Measurements from ENCODE around the gene FNTB. TPM values are rescaled to one million over a fixed set of nuclear protein-coding genes. Genes with fewer than 3 reads are reported as not detected.

Gene FNTB
- total RNA-seq, 2 donors from 2014 or later, result 12.1 to 20.7 TPM

GRCh38 chr14:64940336-64940910, 46.3 kb upstream of the FNTB start:
- no peaks in the 10 kb centered on the region for H3K9me3 ChIP-seq
- DNase-seq, result no peak
- H3K9ac ChIP-seq (ENCODE audit: low read depth in 2 of 2, low read length in 2 of 2), result peak overlapping the region in 1 of 2 donors; percentile 71
- peak overlapping the region; percentile 36 for H3K4me3 ChIP-seq
- no peaks in the 10 kb centered on the region for H3K27me3 ChIP-seq
- TF ChIP-seq CTCF (IDR thresholded peaks at IDR 0.05), result no peak
- H3K4me1 ChIP-seq, result peaks cover 8% of the 10 kb centered on the region
- intact Hi-C loops (cut with DNase I), result no loop called here
- peak overlapping the region; percentile 80 for H3K27ac ChIP-seq
- no peaks in the 10 kb centered on the region for H3K36me3 ChIP-seq

- DNase-seq, result peak; percentile 93
- Histone ChIP-seq H3K9ac (ENCODE audit: low read depth in 2 of 2, low read length in 2 of 2) (peak within 1 kb of the TSS in 1 of 2 donors; percentile 71), H3K27ac (peak within 1 kb of the TSS; percentile 80), H3K36me3 (no peaks in the 10 kb centered on the region), H3K9me3 (no peaks in the 10 kb centered on the region), H3K27me3 (no peaks in the 10 kb centered on the region), H3K4me1 (peaks cover 8% of the 10 kb centered on the region), H3K4me3 (peak within 1 kb of the TSS; percentile 36)
- intact Hi-C loops (cut with DNase I), result no loop called here
- no peak for TF ChIP-seq CTCF (IDR thresholded peaks at IDR 0.05)
Observed at GRCh38 chr14:64942531-64943111, 44.1 kb upstream of the FNTB start, which contains the start of gene GPX2. GPX2 (minus strand) TSS chr14:64942745; CDS start chr14:64942726, 19 bp downstream.

GRCh38 chr14:64943556-64943955, 43.1 kb upstream of the FNTB start:
- Histone ChIP-seq H3K9me3 (no peaks in the 10 kb centered on the region), H3K4me3 (no peak overlapping the region), H3K36me3 (no peaks in the 10 kb centered on the region), H3K27ac (peak overlapping the region; percentile 80), H3K4me1 (peaks cover 8% of the 10 kb centered on the region), H3K9ac (ENCODE audit: low read depth in 2 of 2, low read length in 2 of 2) (peak overlapping the region in 1 of 2 donors; percentile 10), H3K27me3 (no peaks in the 10 kb centered on the region)
- DNase-seq, result peak; percentile 21
- TF ChIP-seq CTCF (IDR thresholded peaks at IDR 0.05), result no peak
- intact Hi-C loops (cut with DNase I), result no loop called here

GRCh38 chr14:64944041-64944440, 42.7 kb upstream of the FNTB start:
- Histone ChIP-seq H3K27ac (peak overlapping the region; percentile 80), H3K9me3 (no peaks in the 10 kb centered on the region), H3K4me1 (peaks cover 8% of the 10 kb centered on the region), H3K9ac (ENCODE audit: low read depth in 2 of 2, low read length in 2 of 2) (no peak overlapping the region), H3K36me3 (no peaks in the 10 kb centered on the region), H3K4me3 (no peak overlapping the region), H3K27me3 (no peaks in the 10 kb centered on the region)
- no peak for TF ChIP-seq CTCF (IDR thresholded peaks at IDR 0.05)
- peak; percentile 26 for DNase-seq
- intact Hi-C loops (cut with DNase I), result no loop called here

GRCh38 chr14:64944861-64945260, 41.8 kb upstream of the FNTB start:
- no peaks in the 10 kb centered on the region for H3K36me3 ChIP-seq
- no peak overlapping the region for H3K4me3 ChIP-seq
- intact Hi-C loops (cut with DNase I), result no loop called here
- H3K27me3 ChIP-seq, result no peaks in the 10 kb centered on the region
- peaks cover 8% of the 10 kb centered on the region for H3K4me1 ChIP-seq
- H3K9me3 ChIP-seq, result no peaks in the 10 kb centered on the region
- H3K9ac ChIP-seq (ENCODE audit: low read depth in 2 of 2, low read length in 2 of 2), result no peak overlapping the region
- no peak overlapping the region for H3K27ac ChIP-seq
- peak; percentile 12 for DNase-seq
- TF ChIP-seq CTCF (IDR thresholded peaks at IDR 0.05), result no peak

Data from colonic mucosa (tissue), 4 donors.